ENCODE data around the gene SMARCA1. TPM values are rescaled to one million over a fixed set of nuclear protein-coding genes. Genes with fewer than 3 reads are reported as not detected.

SMARCA1 gene
- total and polyA plus RNA-seq, 4 donors: 7.8 to 104 (median 15.7) TPM

DNA sequence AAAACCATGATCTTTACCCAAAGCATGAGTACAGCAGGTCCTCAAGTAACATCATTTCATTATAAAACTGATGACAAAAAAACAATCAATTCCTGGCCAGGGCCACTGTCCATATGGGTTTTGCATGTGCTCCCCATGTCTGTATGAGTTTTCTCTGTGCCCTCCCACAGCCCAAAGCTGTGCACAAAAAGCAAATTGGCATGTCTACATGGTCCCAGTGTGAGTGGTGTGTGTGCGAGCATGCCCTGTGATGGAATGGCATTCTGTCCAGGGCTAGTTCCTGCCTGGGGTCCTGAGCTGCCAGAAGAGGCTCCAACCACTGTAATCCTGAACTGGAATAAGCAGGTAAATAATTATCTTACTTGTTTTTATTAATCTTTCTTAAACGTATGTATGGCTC is 28.4 kb downstream of the SMARCA1 start:
- Histone ChIP-seq H3K9me3 (ENCODE audit: control insufficient read depth in 4 of 4, insufficient read depth in 3 of 4, low read length in 3 of 4) (no peaks in the 10 kb centered on the region), H3K27ac (ENCODE audit: low read depth in 1 of 2, low read length in 1 of 2) (no peak overlapping the region), H3K9ac (ENCODE audit: insufficient read depth in 1 of 2, low read length in 2 of 2) (no peak overlapping the region), H3K27me3 (ENCODE audit: control insufficient read depth in 3 of 3, insufficient read depth in 3 of 3, low read length in 2 of 3) (peaks cover 0 to 2% (median 0%) of the 10 kb centered on the region in 3 donors), H3K36me3 (ENCODE audit: control insufficient read depth in 4 of 4, insufficient read depth in 4 of 4, low read length in 4 of 4) (peaks cover 0 to 16% (median 7%) of the 10 kb centered on the region in 4 donors), H3K4me1 (ENCODE audit: control insufficient read depth in 5 of 5, insufficient read depth in 5 of 5, low read length in 5 of 5) (no peaks in the 10 kb centered on the region), H3K4me3 (no peak overlapping the region)
- no peak for ATAC-seq (ENCODE audit: insufficient read depth, low FRiP score)
- TF ChIP-seq, protein P1, sequence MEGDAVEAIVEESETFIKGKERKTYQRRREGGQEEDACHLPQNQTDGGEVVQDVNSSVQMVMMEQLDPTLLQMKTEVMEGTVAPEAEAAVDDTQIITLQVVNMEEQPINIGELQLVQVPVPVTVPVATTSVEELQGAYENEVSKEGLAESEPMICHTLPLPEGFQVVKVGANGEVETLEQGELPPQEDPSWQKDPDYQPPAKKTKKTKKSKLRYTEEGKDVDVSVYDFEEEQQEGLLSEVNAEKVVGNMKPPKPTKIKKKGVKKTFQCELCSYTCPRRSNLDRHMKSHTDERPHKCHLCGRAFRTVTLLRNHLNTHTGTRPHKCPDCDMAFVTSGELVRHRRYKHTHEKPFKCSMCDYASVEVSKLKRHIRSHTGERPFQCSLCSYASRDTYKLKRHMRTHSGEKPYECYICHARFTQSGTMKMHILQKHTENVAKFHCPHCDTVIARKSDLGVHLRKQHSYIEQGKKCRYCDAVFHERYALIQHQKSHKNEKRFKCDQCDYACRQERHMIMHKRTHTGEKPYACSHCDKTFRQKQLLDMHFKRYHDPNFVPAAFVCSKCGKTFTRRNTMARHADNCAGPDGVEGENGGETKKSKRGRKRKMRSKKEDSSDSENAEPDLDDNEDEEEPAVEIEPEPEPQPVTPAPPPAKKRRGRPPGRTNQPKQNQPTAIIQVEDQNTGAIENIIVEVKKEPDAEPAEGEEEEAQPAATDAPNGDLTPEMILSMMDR (IDR thresholded peaks at IDR 0.05; ENCODE audit: control extremely low read depth, extremely low read depth): no peak
- 76 to 96% methylated on average over 2 of the region's 2 CpGs for WGBS, 2 donors
- DNase-seq: no peak

DNA sequence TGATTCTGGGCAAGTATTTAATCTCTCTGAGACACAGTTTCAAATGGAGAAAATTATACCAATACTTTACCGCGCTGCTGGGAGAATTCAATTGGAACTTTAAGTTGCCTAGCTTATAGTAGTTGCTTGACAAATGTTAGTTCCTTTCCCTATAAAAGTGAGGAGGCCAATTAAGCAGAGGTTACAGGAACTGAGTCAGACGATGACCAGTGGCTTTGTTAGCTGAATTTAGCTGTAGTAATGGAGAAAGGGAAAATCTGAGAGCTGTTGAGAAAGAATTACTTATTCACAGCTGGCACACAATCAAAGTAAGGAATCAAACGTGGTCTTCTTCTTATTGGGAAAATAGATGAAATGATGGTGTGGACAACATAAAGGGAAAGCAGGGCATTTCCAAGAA is 29.6 kb downstream of the SMARCA1 start:
- 61 to 87% methylated on average over 4 of the region's 4 CpGs for WGBS, 2 donors
- TF ChIP-seq, protein P1 (IDR thresholded peaks at IDR 0.05; ENCODE audit: control extremely low read depth, extremely low read depth): no peak
- Histone ChIP-seq H3K9ac (ENCODE audit: insufficient read depth in 1 of 2, low read length in 2 of 2) (no peak overlapping the region), H3K4me3 (no peak overlapping the region), H3K9me3 (ENCODE audit: control insufficient read depth in 4 of 4, insufficient read depth in 3 of 4, low read length in 3 of 4) (no peaks in the 10 kb centered on the region), H3K4me1 (ENCODE audit: control insufficient read depth in 5 of 5, insufficient read depth in 5 of 5, low read length in 5 of 5) (no peaks in the 10 kb centered on the region), H3K27me3 (ENCODE audit: control insufficient read depth in 3 of 3, insufficient read depth in 3 of 3, low read length in 2 of 3) (peaks cover 0 to 5% (median 0%) of the 10 kb centered on the region in 3 donors), H3K36me3 (ENCODE audit: control insufficient read depth in 4 of 4, insufficient read depth in 4 of 4, low read length in 4 of 4) (peaks cover 0 to 16% (median 7%) of the 10 kb centered on the region in 4 donors), H3K27ac (ENCODE audit: low read depth in 1 of 2, low read length in 1 of 2) (no peak overlapping the region)
- DNase-seq (no peak), ATAC-seq (ENCODE audit: insufficient read depth, low FRiP score) (no peak)

DNA sequence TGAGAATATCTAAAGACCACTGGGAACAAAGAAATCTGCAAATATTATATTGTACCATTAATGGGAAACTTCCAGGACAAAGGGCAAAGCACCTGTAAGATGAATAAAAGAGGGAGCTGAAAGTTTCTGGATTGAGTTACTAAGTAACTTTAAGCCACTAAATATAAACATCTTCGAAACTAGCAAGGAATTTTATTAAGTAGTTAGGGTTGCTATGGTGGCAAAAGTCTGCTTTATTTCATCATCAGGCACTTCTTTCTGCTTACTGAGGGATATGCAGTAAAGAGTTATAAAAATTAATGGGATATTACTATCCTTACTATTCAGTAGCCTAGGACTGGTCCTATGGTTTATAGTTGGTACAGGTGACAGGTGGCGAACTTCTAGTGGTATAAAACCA is 33.0 kb downstream of the SMARCA1 start:
- H3K9ac ChIP-seq (ENCODE audit: insufficient read depth in 1 of 2, low read length in 2 of 2): no peak overlapping the region
- ATAC-seq (ENCODE audit: insufficient read depth, low FRiP score): no peak
- no peak overlapping the region for H3K4me3 ChIP-seq
- DNase-seq: peak in 1 of 3 donors; percentile 12
- peaks cover 0 to 9% (median 6%) of the 10 kb centered on the region in 4 donors for H3K36me3 ChIP-seq (ENCODE audit: control insufficient read depth in 4 of 4, insufficient read depth in 4 of 4, low read length in 4 of 4)
- no peaks in the 10 kb centered on the region for H3K9me3 ChIP-seq (ENCODE audit: control insufficient read depth in 4 of 4, insufficient read depth in 3 of 4, low read length in 3 of 4)
- no peak overlapping the region for H3K27ac ChIP-seq (ENCODE audit: low read depth in 1 of 2, low read length in 1 of 2)
- peaks cover 0 to 3% (median 0%) of the 10 kb centered on the region in 3 donors for H3K27me3 ChIP-seq (ENCODE audit: control insufficient read depth in 3 of 3, insufficient read depth in 3 of 3, low read length in 2 of 3)
- 61 to 82% methylated on average over 2 of the region's 2 CpGs for WGBS, 2 donors
- H3K4me1 ChIP-seq (ENCODE audit: control insufficient read depth in 5 of 5, insufficient read depth in 5 of 5, low read length in 5 of 5): no peaks in the 10 kb centered on the region
- TF ChIP-seq, protein P1 (IDR thresholded peaks at IDR 0.05; ENCODE audit: control extremely low read depth, extremely low read depth): no peak

DNA sequence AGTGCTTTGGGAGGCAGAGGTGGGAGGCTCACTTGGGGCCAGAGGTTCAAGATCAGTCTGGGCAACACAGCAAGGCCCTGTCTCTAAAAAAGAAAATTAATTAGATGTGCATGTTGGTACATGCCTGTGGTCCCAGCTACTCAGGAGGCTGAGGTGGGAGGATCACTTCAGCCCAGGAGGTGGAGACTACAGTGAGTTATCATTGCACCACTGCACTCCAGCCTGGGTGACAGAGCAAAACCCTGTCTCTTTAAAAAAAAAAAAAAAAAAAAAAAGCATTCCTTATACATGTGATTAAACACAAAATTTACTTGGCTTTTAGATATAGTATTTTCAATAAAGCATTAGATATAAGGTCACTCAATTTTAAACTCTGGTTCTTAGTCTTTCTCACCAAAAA is 34.9 kb downstream of the SMARCA1 start:
- no peaks in the 10 kb centered on the region for H3K9me3 ChIP-seq (ENCODE audit: control insufficient read depth in 4 of 4, insufficient read depth in 3 of 4, low read length in 3 of 4)
- no peak overlapping the region for H3K4me3 ChIP-seq
- H3K27me3 ChIP-seq (ENCODE audit: control insufficient read depth in 3 of 3, insufficient read depth in 3 of 3, low read length in 2 of 3): peaks cover 0 to 3% (median 0%) of the 10 kb centered on the region in 3 donors
- no peak overlapping the region for H3K9ac ChIP-seq (ENCODE audit: insufficient read depth in 1 of 2, low read length in 2 of 2)
- ATAC-seq (ENCODE audit: insufficient read depth, low FRiP score) (no peak), DNase-seq (no peak)
- TF ChIP-seq, protein P1 (IDR thresholded peaks at IDR 0.05; ENCODE audit: control extremely low read depth, extremely low read depth): no peak
- H3K36me3 ChIP-seq (ENCODE audit: control insufficient read depth in 4 of 4, insufficient read depth in 4 of 4, low read length in 4 of 4): peaks cover 0 to 6% (median 0%) of the 10 kb centered on the region in 4 donors
- no peaks in the 10 kb centered on the region for H3K4me1 ChIP-seq (ENCODE audit: control insufficient read depth in 5 of 5, insufficient read depth in 5 of 5, low read length in 5 of 5)
- no peak overlapping the region for H3K27ac ChIP-seq (ENCODE audit: low read depth in 1 of 2, low read length in 1 of 2)
